IMR-90 (cell line): ENCODE measurements around the gene NKAIN2. TPM values are rescaled to one million over a fixed set of nuclear protein-coding genes. Genes with fewer than 3 reads are reported as not detected.

Experiments
- ATAC-seq: fragments of 200-7000 bp; cut with Tn5 transposase; 2 replicates; pipeline ENCODE4 v1.9.1; 2020; ENCODE audit warnings: low read depth, mild to moderate bottlenecking, moderate library complexity
- BruUV-seq: library from RNA; stranded (reverse); fragments of 400-500 nt; replicated peaks from 2 replicates; lab custom pipeline; 2021; lab: Mats Ljungman, UMichigan
- CTCF ChIA-PET: fragments of 300-600 bp; formaldehyde crosslinking; extraction: SDS; loops from one replicate; lab custom pipeline; 2021; ENCODE audit warnings: antibody characterized with exemption; lab: Yijun Ruan, JAX
- POLR2A ChIA-PET: fragments of 300-600 bp; sonication (Branson Sonifier 250); formaldehyde crosslinking; loops from one replicate; lab custom pipeline; 2022; ENCODE audit warnings: antibody characterized with exemption; ENCODE audit not compliant: unreplicated experiment; lab: Charles Lee
- DNase-seq: peaks from one replicate; pipeline ENCODE4 v3.0.0; 2013
- H2AFZ ChIP-seq: replicated peaks from 2 replicates; pipeline ENCODE3; 2013; ENCODE audit warnings: low read length, mild to moderate bottlenecking; ENCODE audit not compliant: poor library complexity
- H2AK5ac ChIP-seq: 2 replicates; pipeline ENCODE4 v1.6.1; 2013; ENCODE audit warnings: low read depth, low read length, inconsistent platforms
- H2AK9ac ChIP-seq: replicated peaks from 2 replicates; pipeline ENCODE3; 2013; ENCODE audit warnings: mild to moderate bottlenecking, low read depth, low read length, moderate library complexity; ENCODE audit not compliant: poor library complexity
- H2BK120ac ChIP-seq: 2 replicates; pipeline ENCODE4 v1.6.1; 2013; ENCODE audit warnings: low read depth, low read length, inconsistent platforms
- H2BK15ac ChIP-seq: 3 replicates; pipeline ENCODE4 v1.6.1; 2013; ENCODE audit warnings: low read depth, low read length, inconsistent platforms
- H2BK20ac ChIP-seq: 2 replicates; pipeline ENCODE4 v1.6.1; 2013; ENCODE audit warnings: low read depth, mild to moderate bottlenecking, inconsistent platforms, low read length, moderate library complexity
- H2BK5ac ChIP-seq: 2 replicates; pipeline ENCODE4 v1.6.1; 2013; ENCODE audit warnings: mild to moderate bottlenecking, low read depth, low read length, inconsistent platforms; ENCODE audit not compliant: poor library complexity, severe bottlenecking
- H3K14ac ChIP-seq: replicated peaks from 2 replicates; pipeline ENCODE4 v1.6.1; 2013; ENCODE audit warnings: low read depth, low read length, inconsistent platforms
- H3K18ac ChIP-seq: 2 replicates; pipeline ENCODE4 v1.6.1; 2013; ENCODE audit warnings: low read depth, low read length, control low read depth
- H3K23ac ChIP-seq: 2 replicates; pipeline ENCODE4 v1.6.1; 2013; ENCODE audit warnings: low read depth, low read length, inconsistent platforms
- H3K27ac ChIP-seq: 2 replicates; pipeline ENCODE4 v1.5.1; 2013; ENCODE audit warnings: mild to moderate bottlenecking, control low read depth, low read length; ENCODE audit not compliant: insufficient read depth
- H3K27me3 ChIP-seq: 2 replicates; pipeline ENCODE4 v1.6.1; 2013; ENCODE audit warnings: low read length; ENCODE audit not compliant: control insufficient read depth, insufficient read depth
- H3K36me3 ChIP-seq: 2 replicates; pipeline ENCODE4 v1.6.1; 2013; ENCODE audit warnings: low read length, mixed read lengths; ENCODE audit not compliant: control insufficient read depth, insufficient read depth
- H3K4ac ChIP-seq: 2 replicates; pipeline ENCODE4 v1.6.1; 2013; ENCODE audit warnings: low read depth, low read length, inconsistent platforms
- H3K4me1 ChIP-seq: 2 replicates; pipeline ENCODE4 v1.6.1; 2013; ENCODE audit warnings: low read length, mixed read lengths; ENCODE audit not compliant: control insufficient read depth, insufficient read depth
- H3K4me2 ChIP-seq: 2 replicates; pipeline ENCODE4 v1.6.1; 2013; ENCODE audit warnings: low read depth, mild to moderate bottlenecking, control low read depth, low read length, moderate library complexity
- H3K4me3 ChIP-seq: 2 replicates; pipeline ENCODE4 v1.5.1; 2013; ENCODE audit warnings: low read depth, mild to moderate bottlenecking, control low read depth, low read length, moderate library complexity; ENCODE audit not compliant: insufficient read depth
- H3K56ac ChIP-seq: 2 replicates; pipeline ENCODE4 v1.6.1; 2013; ENCODE audit warnings: low read length, inconsistent platforms; ENCODE audit not compliant: insufficient read depth; ENCODE audit errors: extremely low read depth
- H3K79me1 ChIP-seq, 2 experiments: 2 replicates each; pipeline ENCODE4 v1.6.1; 2013; ENCODE audit warnings: low read length in 2 of 2, inconsistent platforms in 1 of 2, low read depth in 1 of 2
- H3K9ac ChIP-seq: 2 replicates; pipeline ENCODE4 v1.6.1; 2013; ENCODE audit warnings: low read depth, low read length, control low read depth
- H3K9me1 ChIP-seq: 2 replicates; pipeline ENCODE4 v1.6.1; 2013; ENCODE audit warnings: low read length, inconsistent platforms; ENCODE audit not compliant: insufficient read depth
- H3K9me3 ChIP-seq: 2 replicates; pipeline ENCODE4 v1.6.1; 2013; ENCODE audit warnings: low read length; ENCODE audit not compliant: control insufficient read depth, insufficient read depth
- H4K20me1 ChIP-seq: 2 replicates; pipeline ENCODE4 v1.6.1; 2013; ENCODE audit warnings: low read length, inconsistent platforms; ENCODE audit not compliant: insufficient read depth
- H4K5ac ChIP-seq: 2 replicates; pipeline ENCODE4 v1.6.1; 2013; ENCODE audit warnings: mild to moderate bottlenecking, low read depth, low read length, control low read depth
- H4K8ac ChIP-seq, 2 experiments: 2 replicates each; pipeline ENCODE4 v1.6.1; 2013; ENCODE audit warnings: low read depth in 2 of 2, low read length in 2 of 2, control low read depth in 1 of 2, inconsistent platforms in 1 of 2
- H4K91ac ChIP-seq: 2 replicates; pipeline ENCODE4 v1.6.1; 2013; ENCODE audit warnings: low read depth, low read length, inconsistent platforms; ENCODE audit not compliant: insufficient read depth
- BHLHE40 ChIP-seq: fragments of 150-350 bp; IDR thresholded peaks from 2 replicates; pipeline ENCODE4 v1.6.1; 2016; ENCODE audit warnings: mild to moderate bottlenecking, low read depth, low read length
- CEBPB ChIP-seq: IDR thresholded peaks from 2 replicates; pipeline ENCODE4 v1.6.1; 2012; ENCODE audit warnings: low read depth, low read length, improper control_type of control experiment
- CHD1 ChIP-seq: IDR thresholded peaks from 2 replicates; pipeline ENCODE4 v1.6.1; 2012; ENCODE audit warnings: low read depth, low read length, improper control_type of control experiment
- FOS ChIP-seq: fragments of 150-350 bp; IDR thresholded peaks from 2 replicates; pipeline ENCODE4 v1.6.1; 2016; ENCODE audit warnings: low read depth, low read length
- MAZ ChIP-seq: IDR thresholded peaks from 2 replicates; pipeline ENCODE4 v1.6.1; 2012; ENCODE audit warnings: low read depth, mild to moderate bottlenecking, low read length, improper control_type of control experiment, moderate library complexity, borderline replicate concordance
- RCOR1 ChIP-seq: IDR thresholded peaks from 2 replicates; pipeline ENCODE4 v1.6.1; 2012; ENCODE audit warnings: mild to moderate bottlenecking, low read length, improper control_type of control experiment; ENCODE audit not compliant: insufficient replicate concordance
- RFX5 ChIP-seq: IDR thresholded peaks from 2 replicates; pipeline ENCODE4 v1.8.0; 2012; ENCODE audit warnings: low read depth, mild to moderate bottlenecking, low read length, moderate library complexity
- SMC3 ChIP-seq: fragments of 150-350 bp; IDR thresholded peaks from 2 replicates; pipeline ENCODE4 v1.6.1; 2016; ENCODE audit warnings: low read depth, mild to moderate bottlenecking, antibody characterized with exemption, low read length, moderate library complexity
- WGBS, 2 experiments: methylation state at CpG; one replicate each; pipeline versions ENCODE4 v1.1.5 to v1.1.7; 2013; ENCODE audit warnings: missing lambda C conversion rate in 2 of 2; ENCODE audit not compliant: insufficient read length in 1 of 2; ENCODE audit errors: extremely low coverage in 2 of 2; 5-methylcytosine and 5-hydroxymethylcytosine counted together
- dilution Hi-C: fragments of 300-500 bp; cut with HindIII; formaldehyde crosslinking; loops from one replicate; pipeline ENCODE4 v1.14.3; 2018; ENCODE audit warnings: low sequenced_read_pairs; ENCODE audit not compliant: unreplicated experiment
- in situ Hi-C: fragments of 300-500 bp; cut with MboI; formaldehyde crosslinking; loops from 3 replicates; pipeline ENCODE4 v1.14.3; 2019; ENCODE audit warnings: low sequenced_read_pairs, inconsistent platforms, mixed read lengths
- intact Hi-C: fragments of 100-400 bp; cut with micrococcal nuclease; formaldehyde crosslinking; loops from 2 replicates; pipeline ENCODE4 v1.10.0; 2022
- polyA plus RNA-seq, 3 experiments: library from polyadenylated mRNA; depleted of rRNA; stranded (reverse); fragments of >200 nt; gene quantifications; 2 replicates each; pipeline ENCODE4 v1.2.3, GENCODE V29; 2012; ENCODE audit warnings: low replicate concordance in 1 of 3
- total RNA-seq: library from RNA; depleted of rRNA; stranded (reverse); fragments of >200 nt; gene quantifications from 2 replicates; pipeline ENCODE4 v1.2.3, GENCODE V29; 2012
- TF ChIP-seq, protein P1 (sequence below): conservative IDR thresholded peaks from 2 replicates; pipeline ENCODE4 v1.5.1; 2012; ENCODE audit warnings: mild to moderate bottlenecking, low read depth, low read length, improper control_type of control experiment
- TF ChIP-seq, protein P2 (sequence below): fragments of 150-350 bp; IDR thresholded peaks from 2 replicates; pipeline ENCODE4 v1.6.1; 2016; ENCODE audit warnings: low read depth, mild to moderate bottlenecking, low read length, moderate library complexity, borderline replicate concordance

The NKAIN2 gene
- total and polyA plus RNA-seq, 2 of the 4 experiments (the other 2 are of a cell fraction): not detected

DNA sequence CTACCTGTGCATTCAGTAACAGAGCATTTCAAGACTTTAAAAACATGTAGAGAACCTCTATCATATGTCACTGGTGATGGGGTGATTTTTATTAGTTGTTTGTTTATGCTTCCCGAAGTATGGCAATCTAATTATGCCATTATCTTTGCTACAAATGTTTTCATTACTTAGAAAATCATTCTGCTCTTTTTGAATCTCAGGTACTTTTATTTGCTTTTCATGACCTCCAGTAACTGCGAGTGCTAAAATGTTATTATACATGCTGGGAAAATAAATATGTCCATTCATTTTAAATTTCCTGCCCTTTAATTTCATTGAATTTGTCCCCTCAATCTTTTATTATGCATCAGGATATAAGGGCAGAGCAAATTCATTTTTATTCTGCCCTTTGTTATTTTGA, 515.7 kb downstream of the NKAIN2 start:
- H3K14ac ChIP-seq: no peak overlapping the region
- BruUV-seq: no TSS peak

More for the DNA sequence above, 515.7 kb downstream of the NKAIN2 start:
- Histone ChIP-seq H3K36me3 (no peaks in the 10 kb centered on the region), H3K27ac (no peak overlapping the region), H3K27me3 (no peaks in the 10 kb centered on the region), H3K18ac (no peak overlapping the region), H3K9me3 (no peaks in the 10 kb centered on the region), H2AFZ (no peak overlapping the region), H3K23ac (no peak overlapping the region), H2AK5ac (no peak overlapping the region), H3K9ac (no peak overlapping the region), H2BK15ac (no peak overlapping the region), H2BK120ac (no peak overlapping the region), H4K91ac (no peak overlapping the region), H3K56ac (no peak overlapping the region), H2AK9ac (no peak overlapping the region), H3K9me1 (no peaks in the 10 kb centered on the region), H2BK5ac (no peak overlapping the region), H4K8ac (no peak overlapping the region), H4K5ac (no peak overlapping the region), H3K4me1 (no peaks in the 10 kb centered on the region), H3K4me2 (no peak overlapping the region), H2BK20ac (no peak overlapping the region), H4K20me1 (no peaks in the 10 kb centered on the region), H3K4ac (no peak overlapping the region), H3K4me3 (no peak overlapping the region), H3K79me1 (no peaks in the 10 kb centered on the region)
- intact Hi-C loops (no loop called here), dilution Hi-C loops (no loop called here), in situ Hi-C loops (no loop called here)
- TF ChIP-seq, protein P1, sequence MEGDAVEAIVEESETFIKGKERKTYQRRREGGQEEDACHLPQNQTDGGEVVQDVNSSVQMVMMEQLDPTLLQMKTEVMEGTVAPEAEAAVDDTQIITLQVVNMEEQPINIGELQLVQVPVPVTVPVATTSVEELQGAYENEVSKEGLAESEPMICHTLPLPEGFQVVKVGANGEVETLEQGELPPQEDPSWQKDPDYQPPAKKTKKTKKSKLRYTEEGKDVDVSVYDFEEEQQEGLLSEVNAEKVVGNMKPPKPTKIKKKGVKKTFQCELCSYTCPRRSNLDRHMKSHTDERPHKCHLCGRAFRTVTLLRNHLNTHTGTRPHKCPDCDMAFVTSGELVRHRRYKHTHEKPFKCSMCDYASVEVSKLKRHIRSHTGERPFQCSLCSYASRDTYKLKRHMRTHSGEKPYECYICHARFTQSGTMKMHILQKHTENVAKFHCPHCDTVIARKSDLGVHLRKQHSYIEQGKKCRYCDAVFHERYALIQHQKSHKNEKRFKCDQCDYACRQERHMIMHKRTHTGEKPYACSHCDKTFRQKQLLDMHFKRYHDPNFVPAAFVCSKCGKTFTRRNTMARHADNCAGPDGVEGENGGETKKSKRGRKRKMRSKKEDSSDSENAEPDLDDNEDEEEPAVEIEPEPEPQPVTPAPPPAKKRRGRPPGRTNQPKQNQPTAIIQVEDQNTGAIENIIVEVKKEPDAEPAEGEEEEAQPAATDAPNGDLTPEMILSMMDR: no peak
- TF ChIP-seq CHD1 (no peak), SMC3 (no peak), RFX5 (no peak), BHLHE40 (no peak), CEBPB (no peak), FOS (no peak), MAZ (no peak), RCOR1 (no peak)
- TF ChIP-seq, protein P2, sequence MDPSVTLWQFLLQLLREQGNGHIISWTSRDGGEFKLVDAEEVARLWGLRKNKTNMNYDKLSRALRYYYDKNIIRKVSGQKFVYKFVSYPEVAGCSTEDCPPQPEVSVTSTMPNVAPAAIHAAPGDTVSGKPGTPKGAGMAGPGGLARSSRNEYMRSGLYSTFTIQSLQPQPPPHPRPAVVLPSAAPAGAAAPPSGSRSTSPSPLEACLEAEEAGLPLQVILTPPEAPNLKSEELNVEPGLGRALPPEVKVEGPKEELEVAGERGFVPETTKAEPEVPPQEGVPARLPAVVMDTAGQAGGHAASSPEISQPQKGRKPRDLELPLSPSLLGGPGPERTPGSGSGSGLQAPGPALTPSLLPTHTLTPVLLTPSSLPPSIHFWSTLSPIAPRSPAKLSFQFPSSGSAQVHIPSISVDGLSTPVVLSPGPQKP: no peak
- POLR2A ChIA-PET: no interaction called here
- ATAC-seq (no peak), DNase-seq (no peak)
- no CpG with 5 or more reads among the region's 2 CpGs for WGBS, 2 experiments
- CTCF ChIA-PET: no interaction called here
